HG02610 (cell line): Measurements from ENCODE around the gene PPP2R5C.
"Not testable (repeated sequence)": the region's sequence is repeated elsewhere in the genome, so short reads cannot be mapped to it uniquely, and the experiment has no call there.

Experiments used
- ATAC-seq: cut with Tn5 transposase; IDR thresholded peaks from one replicate; pipeline ENCODE4 v1.9.1; 2021; ENCODE audit warnings: mild to moderate bottlenecking, moderate library complexity; ENCODE audit not compliant: unreplicated experiment

The PPP2R5C gene

GRCh38 chr14:101749756-101750155, 11.8 kb upstream of the PPP2R5C start:
- ATAC-seq = not testable (repeated sequence)

- no peak for ATAC-seq
Observed at GRCh38 chr14:101754893-101755292, 6.6 kb upstream of the PPP2R5C start.

GRCh38 chr14:101755591-101756324, 5.8 kb upstream of the PPP2R5C start:
- ATAC-seq = no peak

- ATAC-seq = no peak
Observed at GRCh38 chr14:101757064-101757838, 4.3 kb upstream of the PPP2R5C start.

- no peak for ATAC-seq
Observed at GRCh38 chr14:101757839-101758211, 3.7 kb upstream of the PPP2R5C start.

GRCh38 chr14:101758913-101759593, 2.5 kb upstream of the PPP2R5C start:
- no peak for ATAC-seq

- ATAC-seq = peak; percentile 57
Observed at GRCh38 chr14:101760138-101761011, 1.1 kb upstream of the PPP2R5C start.

GRCh38 chr14:101761881-101762529, 496 bp downstream of the PPP2R5C start:
- ATAC-seq = peak; percentile 22

- no peak for ATAC-seq
Observed at GRCh38 chr14:101762530-101763101, 1.1 kb downstream of the PPP2R5C start.

GRCh38 chr14:101763941-101764709, 2.6 kb downstream of the PPP2R5C start:
- ATAC-seq = no peak

GRCh38 chr14:101767618-101768362, 6.3 kb downstream of the PPP2R5C start:
- ATAC-seq = no peak

GRCh38 chr14:101770183-101770582, 8.7 kb downstream of the PPP2R5C start:
- no peak for ATAC-seq

- no peak for ATAC-seq
Observed at GRCh38 chr14:101772770-101773169, 11.3 kb downstream of the PPP2R5C start.

- no peak for ATAC-seq
Observed at GRCh38 chr14:101773378-101773777, 11.9 kb downstream of the PPP2R5C start.

- ATAC-seq = no peak
Observed at GRCh38 chr14:101774006-101774795, 12.7 kb downstream of the PPP2R5C start.

GRCh38 chr14:101774814-101775213, 13.3 kb downstream of the PPP2R5C start:
- ATAC-seq = no peak

- ATAC-seq = no peak
Observed at GRCh38 chr14:101775826-101776225, 14.3 kb downstream of the PPP2R5C start.

GRCh38 chr14:101776344-101776743, 14.8 kb downstream of the PPP2R5C start:
- ATAC-seq = no peak
